D341Med (cell line): ENCODE data around the gene RIN3.

Source experiments
- DNase-seq: peaks from one replicate; pipeline ENCODE4 v3.0.0; 2012; ENCODE audit warnings: low spot score

RIN3 gene

GRCh38 chr14:92651106-92651757, 137.7 kb downstream of the RIN3 start:
- DNase-seq, result no peak

GRCh38 chr14:92651758-92652406, 138.3 kb downstream of the RIN3 start:
- no peak for DNase-seq

- no peak for DNase-seq
Measured at GRCh38 chr14:92652413-92653151, 139.0 kb downstream of the RIN3 start.

DNA sequence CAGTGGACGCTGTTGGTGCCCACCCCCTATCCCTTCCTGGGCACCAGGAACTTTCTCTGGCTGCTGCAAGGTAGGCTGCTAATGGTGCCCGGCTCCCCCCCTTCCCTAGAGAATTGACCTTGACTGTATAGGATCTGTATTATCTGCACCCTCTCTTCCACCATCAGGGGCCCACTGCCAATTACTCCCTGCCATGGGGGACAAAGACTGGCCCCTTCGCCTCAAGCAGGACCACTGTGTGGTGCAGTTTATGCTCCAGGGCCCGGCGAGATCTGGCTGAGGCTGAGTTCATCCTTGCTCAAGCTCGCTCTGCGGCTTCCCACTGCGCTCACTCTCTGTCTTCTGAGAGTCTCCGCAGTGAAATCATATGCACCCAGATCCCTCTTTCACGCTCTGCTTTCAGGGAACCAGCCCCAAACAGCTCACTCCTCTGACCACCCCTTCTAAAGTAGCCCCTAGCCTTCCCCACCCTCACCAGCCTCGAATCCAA, 139.6 kb downstream of the RIN3 start:
- no peak for DNase-seq

GRCh38 chr14:92654239-92654901, 140.8 kb downstream of the RIN3 start:
- no peak for DNase-seq

DNA sequence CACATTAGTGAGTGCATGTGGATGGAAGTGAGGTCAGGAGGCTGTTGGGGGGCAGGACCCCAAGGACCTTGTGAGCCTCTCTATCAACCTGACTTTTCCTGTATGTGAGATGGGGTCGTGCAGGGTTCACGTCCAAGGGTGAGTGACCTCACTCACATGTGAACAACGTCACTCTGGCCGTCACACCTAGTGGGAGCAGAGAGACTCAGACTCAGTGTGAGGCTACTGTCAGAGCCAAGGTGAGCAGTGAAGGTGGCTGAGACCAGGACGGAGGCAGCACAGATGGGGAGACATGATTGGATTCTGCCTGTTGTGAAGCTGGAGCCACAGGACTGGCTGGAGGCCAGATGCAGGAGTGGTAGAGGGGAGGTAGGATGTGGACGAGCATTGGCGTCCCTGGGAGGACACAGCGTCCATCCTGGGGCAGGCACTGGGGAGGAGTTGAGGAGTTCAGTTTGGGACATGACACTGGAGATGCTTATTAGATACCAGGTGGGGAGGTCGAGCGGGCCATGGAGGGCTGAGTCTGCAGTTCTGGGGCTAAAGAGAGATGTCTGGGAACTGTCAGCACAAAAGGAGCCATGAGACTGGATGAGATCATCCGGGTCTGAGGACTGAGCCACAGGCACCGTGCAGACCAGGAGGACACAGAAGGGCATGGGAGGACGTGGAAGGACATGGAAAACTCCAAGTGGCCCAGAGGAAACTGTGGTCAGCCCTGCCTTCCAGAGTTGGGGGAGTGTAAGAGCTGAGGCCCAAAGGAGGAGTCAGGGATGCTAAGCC, 142.0 kb downstream of the RIN3 start:
- no peak for DNase-seq

- no peak for DNase-seq
Measured at GRCh38 chr14:92656306-92657081, 142.9 kb downstream of the RIN3 start.

GRCh38 chr14:92657457-92658142, 144.0 kb downstream of the RIN3 start:
- DNase-seq, result no peak

DNA sequence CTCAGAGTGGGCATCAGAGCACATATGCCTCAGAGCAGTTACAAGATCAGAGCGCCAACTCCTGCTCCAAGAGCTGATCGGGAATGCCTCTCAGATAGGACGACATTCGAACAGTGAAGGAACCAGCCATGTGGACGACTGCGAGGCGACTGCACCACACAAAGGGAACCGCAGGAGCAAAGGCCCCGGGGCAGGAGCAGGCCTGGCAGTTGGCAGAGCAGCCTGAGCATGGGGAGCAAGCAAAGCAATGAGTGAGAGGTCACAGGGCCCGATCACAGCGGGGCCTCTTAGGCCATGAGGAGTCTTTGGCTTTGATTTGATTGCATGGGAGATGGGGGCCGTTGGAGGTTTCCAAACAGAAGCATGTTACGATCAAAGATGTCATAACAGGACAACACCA, 144.6 kb downstream of the RIN3 start:
- DNase-seq, result no peak

DNA sequence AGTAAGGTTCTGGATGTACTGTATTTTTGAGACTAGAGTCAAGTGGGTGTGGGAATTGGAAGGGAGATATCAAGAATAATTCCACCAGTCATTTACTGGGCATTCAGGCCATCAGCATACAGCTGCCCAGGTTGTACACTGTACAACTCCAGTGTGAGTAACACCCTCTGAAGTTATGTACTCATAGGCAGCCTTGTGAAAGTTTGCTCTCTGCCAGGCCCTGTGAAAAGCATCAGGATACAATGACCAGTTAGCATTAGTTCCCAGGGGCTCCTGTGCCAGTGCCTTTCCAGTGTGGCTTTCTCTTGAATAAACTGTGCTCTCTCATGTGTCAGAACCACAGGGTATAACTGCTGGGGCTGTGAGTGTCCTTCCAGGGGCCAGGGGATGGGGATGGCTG, 145.1 kb downstream of the RIN3 start:
- DNase-seq, result no peak

GRCh38 chr14:92659765-92660561, 146.4 kb downstream of the RIN3 start:
- DNase-seq, result no peak

GRCh38 chr14:92660571-92660970, 147.0 kb downstream of the RIN3 start:
- DNase-seq, result no peak

GRCh38 chr14:92663049-92663448, 149.5 kb downstream of the RIN3 start:
- DNase-seq, result no peak

GRCh38 chr14:92665661-92666110, 152.1 kb downstream of the RIN3 start:
- DNase-seq, result no peak

DNA sequence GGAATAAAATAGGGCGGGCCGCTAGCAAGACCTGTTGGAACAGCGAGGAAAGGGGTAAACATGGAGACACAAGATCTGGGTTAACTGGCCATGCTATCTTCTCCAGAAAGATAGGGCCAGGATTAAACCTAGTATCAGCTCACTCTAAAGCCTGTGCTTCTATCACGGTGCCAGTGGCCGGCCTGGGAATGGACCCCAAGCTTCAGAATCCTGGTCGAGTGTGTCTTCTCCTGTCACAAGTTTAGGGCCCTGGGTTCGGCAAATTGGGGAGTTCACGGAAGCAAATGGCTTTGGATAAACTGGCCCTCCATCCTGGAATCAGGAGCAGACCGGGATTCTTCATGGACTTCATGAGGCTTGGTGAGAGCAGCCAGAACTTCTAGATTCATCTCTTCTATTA, 152.7 kb downstream of the RIN3 start:
- DNase-seq, result no peak

DNA sequence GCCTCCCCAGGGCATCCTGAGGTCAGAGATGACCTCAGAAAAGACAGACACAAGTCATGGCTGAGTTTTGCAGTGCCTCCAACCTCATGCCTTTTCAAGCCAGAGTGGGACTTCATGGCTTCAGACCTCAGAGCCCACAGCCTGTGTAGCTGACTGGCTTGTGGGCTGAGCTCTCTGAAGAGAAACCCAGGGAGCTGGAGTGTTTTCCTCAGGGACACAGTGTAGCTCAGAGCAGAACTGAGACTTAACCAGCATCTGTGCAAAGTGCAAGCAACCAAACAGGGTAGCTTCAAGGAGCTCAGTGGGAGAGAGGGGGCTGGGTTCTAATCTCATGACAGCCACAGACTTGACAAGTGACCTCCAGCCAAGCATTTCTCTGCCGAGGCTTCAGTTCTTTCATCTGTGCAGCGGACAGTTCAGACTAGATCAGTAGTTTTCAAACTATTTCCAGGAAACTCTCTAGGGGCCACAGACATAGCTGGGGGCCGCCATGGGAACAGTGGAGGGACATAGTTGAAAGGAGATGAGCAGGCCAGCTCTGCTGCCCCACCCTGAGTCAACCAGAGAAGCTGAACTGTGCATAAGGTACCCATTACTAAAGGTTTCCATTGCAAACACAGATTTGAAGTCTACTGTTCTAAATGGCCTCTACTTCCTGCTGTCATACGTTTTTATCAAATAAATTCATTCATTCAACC, 154.8 kb downstream of the RIN3 start:
- no peak for DNase-seq

GRCh38 chr14:92670160-92670559, 156.6 kb downstream of the RIN3 start:
- no peak for DNase-seq

DNA sequence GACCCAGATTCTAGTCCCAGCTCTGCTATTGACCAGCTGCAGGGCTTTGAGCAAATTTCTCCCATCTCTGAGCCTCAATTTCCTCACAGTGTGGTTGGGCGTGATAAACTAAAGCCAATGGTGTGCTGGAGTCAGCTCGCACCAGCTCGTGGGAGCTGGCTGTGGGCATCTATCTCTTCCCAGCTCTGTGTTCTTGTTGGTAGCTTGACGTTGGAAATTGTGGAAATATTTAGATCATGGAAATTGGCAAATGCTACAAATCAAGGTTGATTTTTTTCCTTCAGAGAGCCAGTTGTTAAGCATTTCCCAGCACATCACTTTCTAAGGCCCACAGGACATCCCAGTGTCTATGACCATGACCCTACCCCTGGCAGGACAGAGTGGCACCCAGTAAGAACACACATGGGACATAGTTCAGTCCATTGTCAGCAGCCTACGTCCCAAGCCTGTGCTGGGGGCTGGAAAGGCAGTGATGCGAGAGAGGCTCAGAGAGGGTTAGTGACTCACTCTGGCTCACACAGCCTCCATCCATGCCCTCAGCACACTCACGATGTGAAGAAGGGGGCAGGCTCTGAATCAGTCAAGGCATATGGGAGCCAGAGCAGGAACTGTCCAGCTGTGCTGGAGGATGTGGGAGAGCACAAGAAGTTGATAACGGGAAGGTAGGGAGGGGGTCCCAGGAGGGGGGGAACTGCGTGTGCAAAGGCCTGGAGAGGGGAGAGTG, 157.2 kb downstream of the RIN3 start:
- no peak for DNase-seq
